Measurements from ENCODE around the gene THUMPD3. TPM values are rescaled to one million over a fixed set of nuclear protein-coding genes. Genes with fewer than 3 reads are reported as not detected.

Gene THUMPD3
- total and polyA plus RNA-seq, 2 of the 13 experiments (the other 11 are each of a cell fraction or from before 2014, with no cell fraction given): 31.2 to 44.1 TPM

GRCh38 chr3:9411302-9411701 lies 48.4 kb downstream of the THUMPD3 start:
- no peaks in the 10 kb centered on the region for H3K9me3 ChIP-seq (ENCODE audit: low read length)
- H3K27ac ChIP-seq (ENCODE audit: extremely low read length, insufficient read depth, low read length): no peak overlapping the region
- H3K27me3 ChIP-seq (ENCODE audit: control insufficient read depth in 1 of 2, insufficient read depth in 2 of 2, low read length in 2 of 2): no peaks in the 10 kb centered on the region
- H3K4me3 ChIP-seq (replicated peaks in 1 of 3; ENCODE audit: insufficient read depth in 1 of 3, low read depth in 2 of 3, low read length in 3 of 3): no peak overlapping the region
- H3K9ac ChIP-seq (ENCODE audit: insufficient read depth, low read depth, low read length): no peak overlapping the region
- 98% methylated on average over 1 of the region's 1 CpG for WGBS (ENCODE audit: low lambda C conversion rate)
- H3K4me2 ChIP-seq (ENCODE audit: low read depth, low read length): peak overlapping the region; percentile 28
- ChIA-PET POLR2A (interaction anchor here (1.2 to 3.5 kb wide), 3 partner anchors 11 to 15 kb away, joined by 4 to 25 read pairs (median 5); partner anchors contain the start of gene SETD5), CTCF (ENCODE audit: low intra/inter-chr PET ratio, low total read pairs) (no interaction called here)
- TF ChIP-seq ZBTB46 (CRISPR knock-in tag; IDR thresholded peaks at IDR 0.05; ENCODE audit: borderline replicate concordance): no peak
- TF ChIP-seq NFE2L1 (CRISPR knock-in tag; IDR thresholded peaks at IDR 0.05; ENCODE audit: borderline replicate concordance): no peak
- no peak for TF ChIP-seq ZNF431 (CRISPR knock-in tag; IDR thresholded peaks at IDR 0.05; ENCODE audit: borderline replicate concordance, low read depth)
- no peak for TF ChIP-seq ZNF574 (CRISPR knock-in tag; IDR thresholded peaks at IDR 0.05)
- TF ChIP-seq ARNT2 (CRISPR knock-in tag; IDR thresholded peaks at IDR 0.05; ENCODE audit: low read depth): no peak
- TF ChIP-seq SMARCC2 (IDR thresholded peaks at IDR 0.05): no peak
- TF ChIP-seq ATRX (CRISPR knock-in tag; IDR thresholded peaks at IDR 0.05; ENCODE audit: borderline replicate concordance): no peak
- no peak for TF ChIP-seq HNF4A (CRISPR knock-in tag; IDR thresholded peaks at IDR 0.05)
- TF ChIP-seq ZNF543 (CRISPR knock-in tag; IDR thresholded peaks at IDR 0.05): no peak
- TF ChIP-seq, protein P1, sequence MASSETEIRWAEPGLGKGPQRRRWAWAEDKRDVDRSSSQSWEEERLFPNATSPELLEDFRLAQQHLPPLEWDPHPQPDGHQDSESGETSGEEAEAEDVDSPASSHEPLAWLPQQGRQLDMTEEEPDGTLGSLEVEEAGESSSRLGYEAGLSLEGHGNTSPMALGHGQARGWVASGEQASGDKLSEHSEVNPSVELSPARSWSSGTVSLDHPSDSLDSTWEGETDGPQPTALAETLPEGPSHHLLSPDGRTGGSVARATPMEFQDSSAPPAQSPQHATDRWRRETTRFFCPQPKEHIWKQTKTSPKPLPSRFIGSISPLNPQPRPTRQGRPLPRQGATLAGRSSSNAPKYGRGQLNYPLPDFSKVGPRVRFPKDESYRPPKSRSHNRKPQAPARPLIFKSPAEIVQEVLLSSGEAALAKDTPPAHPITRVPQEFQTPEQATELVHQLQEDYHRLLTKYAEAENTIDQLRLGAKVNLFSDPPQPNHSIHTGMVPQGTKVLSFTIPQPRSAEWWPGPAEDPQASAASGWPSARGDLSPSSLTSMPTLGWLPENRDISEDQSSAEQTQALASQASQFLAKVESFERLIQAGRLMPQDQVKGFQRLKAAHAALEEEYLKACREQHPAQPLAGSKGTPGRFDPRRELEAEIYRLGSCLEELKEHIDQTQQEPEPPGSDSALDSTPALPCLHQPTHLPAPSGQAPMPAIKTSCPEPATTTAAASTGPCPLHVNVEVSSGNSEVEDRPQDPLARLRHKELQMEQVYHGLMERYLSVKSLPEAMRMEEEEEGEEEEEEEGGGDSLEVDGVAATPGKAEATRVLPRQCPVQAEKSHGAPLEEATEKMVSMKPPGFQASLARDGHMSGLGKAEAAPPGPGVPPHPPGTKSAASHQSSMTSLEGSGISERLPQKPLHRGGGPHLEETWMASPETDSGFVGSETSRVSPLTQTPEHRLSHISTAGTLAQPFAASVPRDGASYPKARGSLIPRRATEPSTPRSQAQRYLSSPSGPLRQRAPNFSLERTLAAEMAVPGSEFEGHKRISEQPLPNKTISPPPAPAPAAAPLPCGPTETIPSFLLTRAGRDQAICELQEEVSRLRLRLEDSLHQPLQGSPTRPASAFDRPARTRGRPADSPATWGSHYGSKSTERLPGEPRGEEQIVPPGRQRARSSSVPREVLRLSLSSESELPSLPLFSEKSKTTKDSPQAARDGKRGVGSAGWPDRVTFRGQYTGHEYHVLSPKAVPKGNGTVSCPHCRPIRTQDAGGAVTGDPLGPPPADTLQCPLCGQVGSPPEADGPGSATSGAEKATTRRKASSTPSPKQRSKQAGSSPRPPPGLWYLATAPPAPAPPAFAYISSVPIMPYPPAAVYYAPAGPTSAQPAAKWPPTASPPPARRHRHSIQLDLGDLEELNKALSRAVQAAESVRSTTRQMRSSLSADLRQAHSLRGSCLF (CRISPR knock-in tag; IDR thresholded peaks at IDR 0.05; ENCODE audit: borderline replicate concordance): no peak
- TF ChIP-seq HOXA7 (CRISPR knock-in tag; IDR thresholded peaks at IDR 0.05): no peak
- TF ChIP-seq JUND (CRISPR knock-in tag; IDR thresholded peaks at IDR 0.05): no peak
- H2AFZ ChIP-seq (ENCODE audit: low read length): no peak overlapping the region
- no peak for DNase-seq (ENCODE audit: low spot score)
- intact Hi-C loops (cut with micrococcal nuclease; ENCODE audit: unreplicated experiment): no loop called here
- in situ Hi-C loops (cut with HindIII; ENCODE audit: extremely low pct_ligation_motif_present, low pct_unique_long_range_greater_than_20kb): no loop called here
- H4K20me1 ChIP-seq (ENCODE audit: insufficient read depth, low read length): peaks cover 95% of the 10 kb centered on the region
- peaks cover 0 to 13% of the 10 kb centered on the region in 2 experiments; a peak in 2 of 5 replicates for H3K36me3 ChIP-seq (replicated peaks in 1 of 2; ENCODE audit: control insufficient read depth in 1 of 2, insufficient read depth in 2 of 2, low read length in 2 of 2)
- peaks cover 99% of the 10 kb centered on the region for H3K79me2 ChIP-seq (ENCODE audit: insufficient read depth, low read length)
- BruUV-seq (replicated peaks): no TSS peak
- peaks cover 99% of the 10 kb centered on the region for H3K4me1 ChIP-seq (ENCODE audit: insufficient read depth, low read length)
- ATAC-seq: no peak
- no peak for FAIRE-seq

Measured in HepG2 (cell line).